Neural cell (in vitro differentiated cells): ENCODE measurements around the gene ISCA2. TPM values are rescaled to one million over a fixed set of nuclear protein-coding genes. Genes with fewer than 3 reads are reported as not detected.

Experiments used
- H2AFZ ChIP-seq: fragments of 200-600, 300-800 bp; sonication (generic), shearing (Covaris generic); 2 replicates; pipeline ENCODE4 v1.6.0; 2014; ENCODE audit warnings: low read depth, mild to moderate bottlenecking, antibody characterized with exemption, low read length, moderate library complexity
- H3F3A ChIP-seq: fragments of 200-600 bp; shearing (Covaris generic); 2 replicates; pipeline ENCODE4 v1.6.1; 2016; ENCODE audit warnings: mild to moderate bottlenecking, moderate library complexity, mixed read lengths, antibody characterized with exemption, low read length; ENCODE audit not compliant: insufficient read depth, poor library complexity, severe bottlenecking
- H3K27ac ChIP-seq: fragments of 200-600, 300-800 bp; sonication (generic), shearing (Covaris generic); 2 replicates; pipeline ENCODE4 v1.5.1; 2014; ENCODE audit warnings: mild to moderate bottlenecking, low read length, moderate library complexity
- H3K27me3 ChIP-seq: fragments of 300-800, 200-600 bp; sonication (generic), shearing (Covaris generic); 2 replicates; pipeline ENCODE4 v1.6.0; 2014; ENCODE audit warnings: mild to moderate bottlenecking, low read depth, low read length, moderate library complexity; ENCODE audit not compliant: insufficient read depth
- H3K36me3 ChIP-seq: fragments of 300-800, 200-600 bp; sonication (generic), shearing (Covaris generic); 2 replicates; pipeline ENCODE4 v1.5.1; 2014; ENCODE audit warnings: mild to moderate bottlenecking, antibody characterized with exemption, low read length, moderate library complexity; ENCODE audit not compliant: insufficient read depth
- H3K4me2 ChIP-seq: fragments of 300-800, 200-600 bp; sonication (generic), shearing (Covaris generic); 2 replicates; pipeline ENCODE4 v1.6.0; 2014; ENCODE audit warnings: mild to moderate bottlenecking, low read length
- H3K4me3 ChIP-seq: fragments of 300-800, 200-600 bp; sonication (generic), shearing (Covaris generic); 2 replicates; pipeline ENCODE4 v1.5.1; 2014; ENCODE audit warnings: mild to moderate bottlenecking, low read length, moderate library complexity
- H3K79me2 ChIP-seq: fragments of 200-600 bp; shearing (Covaris generic); replicated peaks from 2 replicates; pipeline ENCODE4 v1.6.0; 2014; ENCODE audit warnings: mild to moderate bottlenecking, low read length, moderate library complexity; ENCODE audit not compliant: insufficient read depth
- H3K9ac ChIP-seq: fragments of 300-800, 200-600 bp; sonication (generic), shearing (Covaris generic); 2 replicates; pipeline ENCODE4 v1.6.1; 2016; ENCODE audit warnings: mild to moderate bottlenecking, low read length, mixed read lengths
- H3K9me2 ChIP-seq: fragments of 200-600 bp; shearing (Covaris generic); 2 replicates; pipeline ENCODE4 v1.6.1; 2016; ENCODE audit warnings: mild to moderate bottlenecking, low read length, mixed read lengths; ENCODE audit not compliant: insufficient read depth
- H3K9me3 ChIP-seq: fragments of 200-600, 300-800 bp; sonication (generic), shearing (Covaris generic); 2 replicates; pipeline ENCODE4 v1.6.1; 2016; ENCODE audit warnings: mild to moderate bottlenecking, mixed run types, low read length, moderate library complexity, mixed read lengths
- H4K20me1 ChIP-seq: fragments of 200-600 bp; shearing (Covaris generic); 2 replicates; pipeline ENCODE4 v1.6.1; 2016; ENCODE audit warnings: mild to moderate bottlenecking, mixed run types; ENCODE audit not compliant: insufficient read depth
- EP300 ChIP-seq: fragments of 450-650 bp; conservative IDR thresholded peaks from 2 replicates; pipeline ENCODE4 v1.6.1; 2014; ENCODE audit warnings: antibody characterized with exemption, mild to moderate bottlenecking, moderate library complexity; ENCODE audit not compliant: poor library complexity, severe bottlenecking
- EZH2 ChIP-seq: fragments of 200-600, 300-800 bp; shearing (Covaris generic), sonication (generic); IDR thresholded peaks from 2 replicates; pipeline ENCODE4 v1.6.1; 2014; ENCODE audit warnings: antibody characterized with exemption, low read length, borderline replicate concordance, mild to moderate bottlenecking; ENCODE audit not compliant: insufficient read depth, poor library complexity, severe bottlenecking
- MXI1 ChIP-seq: fragments of 450-650 bp; conservative IDR thresholded peaks from 2 replicates; pipeline ENCODE4 v1.6.1; 2014; ENCODE audit warnings: antibody characterized with exemption, mild to moderate bottlenecking; ENCODE audit not compliant: poor library complexity, severe bottlenecking
- POLR2AphosphoS5 ChIP-seq: IDR thresholded peaks from 2 replicates; pipeline ENCODE4 v1.6.1; 2012
- RAD21 ChIP-seq: fragments of 450-650 bp; conservative IDR thresholded peaks from 2 replicates; pipeline ENCODE4 v1.6.1; 2014; ENCODE audit warnings: antibody characterized with exemption, mild to moderate bottlenecking, moderate library complexity
- SMC3 ChIP-seq: fragments of 450-650 bp; conservative IDR thresholded peaks from 2 replicates; pipeline ENCODE4 v1.6.1; 2014; ENCODE audit warnings: antibody characterized with exemption, mild to moderate bottlenecking, moderate library complexity; ENCODE audit not compliant: poor library complexity
- TAF1 ChIP-seq: IDR thresholded peaks from 2 replicates; pipeline ENCODE4 v1.6.1; 2012; ENCODE audit warnings: low read depth
- polyA plus RNA-seq: library from polyadenylated mRNA; depleted of rRNA; stranded (reverse); fragments of >200 nt; gene quantifications from 2 replicates; pipeline ENCODE4 v1.2.3, GENCODE V29; 2014
- TF ChIP-seq, protein P1 (sequence below): IDR thresholded peaks from 2 replicates; pipeline ENCODE4 v1.6.1; 2012; ENCODE audit warnings: borderline replicate concordance
- TF ChIP-seq, protein P2 (sequence below): fragments of 450-650 bp; IDR thresholded peaks from 2 replicates; pipeline ENCODE4 v1.5.1; 2014; ENCODE audit warnings: antibody characterized with exemption, mild to moderate bottlenecking, moderate library complexity; ENCODE audit not compliant: poor library complexity, severe bottlenecking

The ISCA2 gene
- polyA plus RNA-seq, 1 donor from 2014 or later = 45.1 TPM

DNA sequence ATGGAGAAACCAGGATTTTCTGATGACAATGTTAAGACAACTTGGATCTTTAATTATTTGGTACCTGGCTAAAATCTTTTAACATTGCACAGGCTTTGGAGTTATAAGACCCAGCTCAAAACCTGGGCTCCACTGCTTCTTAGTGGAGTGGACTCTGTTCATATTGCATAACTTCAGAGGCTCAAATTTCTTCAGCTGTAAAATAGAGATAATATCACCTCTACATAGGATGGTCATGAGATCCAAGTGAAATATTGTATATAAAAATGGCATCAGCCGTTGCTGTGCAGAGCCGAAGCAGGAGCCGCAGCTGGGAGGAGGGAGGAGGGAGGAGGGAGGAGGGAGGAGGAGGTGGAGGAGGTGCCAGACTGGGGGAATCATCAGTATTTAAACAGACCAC, 11.0 kb upstream of the ISCA2 start:
- H3F3A ChIP-seq = no peaks in the 10 kb centered on the region
- TF ChIP-seq POLR2AphosphoS5 (no peak), EP300 (no peak), TAF1 (no peak), EZH2 (no peak), RAD21 (no peak), SMC3 (no peak), MXI1 (no peak)
- TF ChIP-seq, protein P1, sequence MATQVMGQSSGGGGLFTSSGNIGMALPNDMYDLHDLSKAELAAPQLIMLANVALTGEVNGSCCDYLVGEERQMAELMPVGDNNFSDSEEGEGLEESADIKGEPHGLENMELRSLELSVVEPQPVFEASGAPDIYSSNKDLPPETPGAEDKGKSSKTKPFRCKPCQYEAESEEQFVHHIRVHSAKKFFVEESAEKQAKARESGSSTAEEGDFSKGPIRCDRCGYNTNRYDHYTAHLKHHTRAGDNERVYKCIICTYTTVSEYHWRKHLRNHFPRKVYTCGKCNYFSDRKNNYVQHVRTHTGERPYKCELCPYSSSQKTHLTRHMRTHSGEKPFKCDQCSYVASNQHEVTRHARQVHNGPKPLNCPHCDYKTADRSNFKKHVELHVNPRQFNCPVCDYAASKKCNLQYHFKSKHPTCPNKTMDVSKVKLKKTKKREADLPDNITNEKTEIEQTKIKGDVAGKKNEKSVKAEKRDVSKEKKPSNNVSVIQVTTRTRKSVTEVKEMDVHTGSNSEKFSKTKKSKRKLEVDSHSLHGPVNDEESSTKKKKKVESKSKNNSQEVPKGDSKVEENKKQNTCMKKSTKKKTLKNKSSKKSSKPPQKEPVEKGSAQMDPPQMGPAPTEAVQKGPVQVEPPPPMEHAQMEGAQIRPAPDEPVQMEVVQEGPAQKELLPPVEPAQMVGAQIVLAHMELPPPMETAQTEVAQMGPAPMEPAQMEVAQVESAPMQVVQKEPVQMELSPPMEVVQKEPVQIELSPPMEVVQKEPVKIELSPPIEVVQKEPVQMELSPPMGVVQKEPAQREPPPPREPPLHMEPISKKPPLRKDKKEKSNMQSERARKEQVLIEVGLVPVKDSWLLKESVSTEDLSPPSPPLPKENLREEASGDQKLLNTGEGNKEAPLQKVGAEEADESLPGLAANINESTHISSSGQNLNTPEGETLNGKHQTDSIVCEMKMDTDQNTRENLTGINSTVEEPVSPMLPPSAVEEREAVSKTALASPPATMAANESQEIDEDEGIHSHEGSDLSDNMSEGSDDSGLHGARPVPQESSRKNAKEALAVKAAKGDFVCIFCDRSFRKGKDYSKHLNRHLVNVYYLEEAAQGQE = no peak
- TF ChIP-seq, protein P2, sequence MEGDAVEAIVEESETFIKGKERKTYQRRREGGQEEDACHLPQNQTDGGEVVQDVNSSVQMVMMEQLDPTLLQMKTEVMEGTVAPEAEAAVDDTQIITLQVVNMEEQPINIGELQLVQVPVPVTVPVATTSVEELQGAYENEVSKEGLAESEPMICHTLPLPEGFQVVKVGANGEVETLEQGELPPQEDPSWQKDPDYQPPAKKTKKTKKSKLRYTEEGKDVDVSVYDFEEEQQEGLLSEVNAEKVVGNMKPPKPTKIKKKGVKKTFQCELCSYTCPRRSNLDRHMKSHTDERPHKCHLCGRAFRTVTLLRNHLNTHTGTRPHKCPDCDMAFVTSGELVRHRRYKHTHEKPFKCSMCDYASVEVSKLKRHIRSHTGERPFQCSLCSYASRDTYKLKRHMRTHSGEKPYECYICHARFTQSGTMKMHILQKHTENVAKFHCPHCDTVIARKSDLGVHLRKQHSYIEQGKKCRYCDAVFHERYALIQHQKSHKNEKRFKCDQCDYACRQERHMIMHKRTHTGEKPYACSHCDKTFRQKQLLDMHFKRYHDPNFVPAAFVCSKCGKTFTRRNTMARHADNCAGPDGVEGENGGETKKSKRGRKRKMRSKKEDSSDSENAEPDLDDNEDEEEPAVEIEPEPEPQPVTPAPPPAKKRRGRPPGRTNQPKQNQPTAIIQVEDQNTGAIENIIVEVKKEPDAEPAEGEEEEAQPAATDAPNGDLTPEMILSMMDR = no peak
- no peak overlapping the region for H3K9ac ChIP-seq
- H3K4me2 ChIP-seq = no peak overlapping the region
- no peaks in the 10 kb centered on the region for H3K9me3 ChIP-seq
- H2AFZ ChIP-seq = no peak overlapping the region
- H3K4me3 ChIP-seq = no peak overlapping the region
- H3K79me2 ChIP-seq = no peaks in the 10 kb centered on the region
- no peaks in the 10 kb centered on the region for H3K27me3 ChIP-seq
- no peaks in the 10 kb centered on the region for H3K36me3 ChIP-seq
- H3K27ac ChIP-seq = no peak overlapping the region
- H3K9me2 ChIP-seq = no peaks in the 10 kb centered on the region
- no peaks in the 10 kb centered on the region for H4K20me1 ChIP-seq

- Histone ChIP-seq H3K4me3 (no peak overlapping the region), H3K9ac (no peak overlapping the region), H3K27me3 (no peaks in the 10 kb centered on the region), H2AFZ (no peak overlapping the region), H3K4me2 (no peak overlapping the region), H3K9me2 (no peaks in the 10 kb centered on the region), H4K20me1 (no peaks in the 10 kb centered on the region), H3K36me3 (no peaks in the 10 kb centered on the region), H3K9me3 (no peaks in the 10 kb centered on the region), H3K79me2 (no peaks in the 10 kb centered on the region), H3K27ac (no peak overlapping the region), H3F3A (no peaks in the 10 kb centered on the region)
- TF ChIP-seq EZH2 (no peak), EP300 (no peak), RAD21 (no peak), POLR2AphosphoS5 (no peak), MXI1 (no peak), TAF1 (no peak), SMC3 (no peak)
- TF ChIP-seq, protein P2 = no peak
- TF ChIP-seq, protein P1 = no peak
These were observed 10.2 kb upstream of the ISCA2 start for GRCh38 chr14:74483321-74483720.
